ENCODE data around the gene RAB7B. TPM values are rescaled to one million over a fixed set of nuclear protein-coding genes. Genes with fewer than 3 reads are reported as not detected.

RAB7B gene
- total and polyA plus RNA-seq, 2 of the 4 experiments (the other 2 are of a cell fraction): 9.1 to 14.7 TPM

GRCh38 chr1:205929496-205930194, 73.5 kb downstream of the RAB7B start:
- no peaks in the 10 kb centered on the region for H3K9me3 ChIP-seq (ENCODE audit: control insufficient read depth, insufficient read depth, low read length)
- CTCF ChIA-PET: interaction anchor here (1.4 to 1.6 kb wide), 2 partner anchors 48 kb away, joined by 4 to 6 read pairs; no protein-coding TSS in a partner anchor
- H4K5ac ChIP-seq (ENCODE audit: low read depth, low read length): no peak overlapping the region
- POLR2A ChIA-PET (ENCODE audit: unreplicated experiment): no interaction called here
- H3K9me1 ChIP-seq (ENCODE audit: insufficient read depth, low read length): peaks cover 3% of the 10 kb centered on the region; the same call in 1 of the 2 replicates
- H2BK15ac ChIP-seq (ENCODE audit: low read depth, low read length): no peak overlapping the region
- no peaks in the 10 kb centered on the region for H3K36me3 ChIP-seq (ENCODE audit: control insufficient read depth, insufficient read depth, low read length)
- dilution Hi-C loops (cut with HindIII; ENCODE audit: low sequenced_read_pairs, unreplicated experiment): no loop called here
- intact Hi-C loops (cut with micrococcal nuclease): no loop called here
- H2AK5ac ChIP-seq (ENCODE audit: low read depth, low read length): no peak overlapping the region
- TF ChIP-seq FOS (IDR thresholded peaks at IDR 0.05; ENCODE audit: low read depth, low read length) (no peak), RCOR1 (IDR thresholded peaks at IDR 0.05; ENCODE audit: insufficient replicate concordance, low read length) (no peak)
- DNase-seq: no peak
- BruUV-seq (replicated peaks): no TSS peak
- peaks cover 43% of the 10 kb centered on the region for H3K27me3 ChIP-seq (ENCODE audit: control insufficient read depth, insufficient read depth, low read length)
- no peak overlapping the region for H2AK9ac ChIP-seq (replicated peaks; ENCODE audit: low read depth, low read length, poor library complexity)
- 83% methylated on average over 6 of the region's 19 CpGs; no CpG with 5 or more reads in 1 of the 2 experiments for WGBS, 2 experiments (ENCODE audit: extremely low coverage in 2 of 2, insufficient read length in 1 of 2)
- H2BK5ac ChIP-seq (ENCODE audit: low read depth, low read length, poor library complexity, severe bottlenecking): no peak overlapping the region
- no peak overlapping the region for H3K14ac ChIP-seq (replicated peaks; ENCODE audit: low read depth, low read length)
- H4K91ac ChIP-seq (ENCODE audit: insufficient read depth, low read depth, low read length): no peak overlapping the region
- no peak for ATAC-seq (ENCODE audit: low read depth)
- H3K4me2 ChIP-seq (ENCODE audit: low read depth, low read length): no peak overlapping the region
- H3K4me3 ChIP-seq (ENCODE audit: insufficient read depth, low read depth, low read length): no peak overlapping the region
- H4K20me1 ChIP-seq (ENCODE audit: insufficient read depth, low read length): no peaks in the 10 kb centered on the region
- H2BK120ac ChIP-seq (ENCODE audit: low read depth, low read length): no peak overlapping the region
- no peak overlapping the region for H2BK20ac ChIP-seq (ENCODE audit: low read depth, low read length)
- no peak overlapping the region for H3K9ac ChIP-seq (ENCODE audit: low read depth, low read length)
- peaks cover 5% of the 10 kb centered on the region for H3K4me1 ChIP-seq (ENCODE audit: control insufficient read depth, insufficient read depth, low read length)
- in situ Hi-C loops (cut with MboI; ENCODE audit: low sequenced_read_pairs): loop anchor here (5.0 kb wide), 2 partner anchors 38 to 173 kb away; no protein-coding TSS in a partner anchor
- no peak overlapping the region for H4K8ac ChIP-seq (ENCODE audit: low read depth in 2 of 2, low read length in 2 of 2)
- no peak overlapping the region for H3K18ac ChIP-seq (ENCODE audit: low read depth, low read length)
- H2AFZ ChIP-seq (replicated peaks; ENCODE audit: low read length, poor library complexity): no peak overlapping the region
- no peak overlapping the region for H3K23ac ChIP-seq (ENCODE audit: low read depth, low read length)
- no peak overlapping the region for H3K27ac ChIP-seq (ENCODE audit: insufficient read depth, low read length)
- H3K56ac ChIP-seq (ENCODE audit: extremely low read depth, insufficient read depth, low read length): no peak overlapping the region
- no peaks in the 10 kb centered on the region for H3K79me1 ChIP-seq (ENCODE audit: low read depth in 1 of 2, low read length in 2 of 2)
- H3K4ac ChIP-seq (ENCODE audit: low read depth, low read length): no peak overlapping the region

Measured in IMR-90 (cell line).